ENCODE measurements around the gene AFP. TPM values are rescaled to one million over a fixed set of nuclear protein-coding genes. Genes with fewer than 3 reads are reported as not detected.

The AFP gene
- total RNA-seq, 1 experiment from 2014 or later = 4.9 TPM

- no peak overlapping the region for H3K9ac ChIP-seq (ENCODE audit: extremely low read depth, insufficient read length, low read length)
- H3K27ac ChIP-seq (ENCODE audit: insufficient read length, low read depth, low read length) = no peak overlapping the region
- H2AFZ ChIP-seq (ENCODE audit: low read length) = no peak overlapping the region
- no peaks in the 10 kb centered on the region for H4K20me1 ChIP-seq (ENCODE audit: control insufficient read depth, insufficient read depth, insufficient read length)
- no peaks in the 10 kb centered on the region for H3K27me3 ChIP-seq (ENCODE audit: insufficient read depth, low read length)
- H3K36me3 Mint-ChIP-seq (ENCODE audit: insufficient read depth in 1 of 3, low read depth in 3 of 3) = no peaks in the 10 kb centered on the region
- H3K23ac ChIP-seq (ENCODE audit: insufficient read length, low read depth, low read length) = no peak overlapping the region
- no peak overlapping the region for H2BK120ac ChIP-seq (ENCODE audit: low read depth, low read length, poor library complexity, severe bottlenecking)
- DNase-seq = no peak
- H3K4ac ChIP-seq (ENCODE audit: low read depth, low read length) = no peak overlapping the region
- no peak overlapping the region for H2BK12ac ChIP-seq (ENCODE audit: insufficient read length, low read depth, low read length)
- no peak overlapping the region; a peak in 1 of 7 replicates for H3K27ac Mint-ChIP-seq
- no peak overlapping the region for H3K14ac ChIP-seq (ENCODE audit: insufficient read depth, low read length)
- H3K18ac ChIP-seq (ENCODE audit: insufficient read length, low read depth, low read length) = no peak overlapping the region
- no peak overlapping the region for H2BK5ac ChIP-seq (ENCODE audit: insufficient read length, low read length)
- H3K4me1 Mint-ChIP-seq = no peaks in the 10 kb centered on the region
- TF ChIP-seq CTCF (conservative IDR thresholded peaks at IDR 0.05) = no peak
- H3K4me2 ChIP-seq (ENCODE audit: insufficient read depth, insufficient read length, low read length) = no peak overlapping the region
- H3K79me1 ChIP-seq (ENCODE audit: insufficient read depth, low read depth, low read length, poor library complexity, severe bottlenecking) = no peaks in the 10 kb centered on the region
- no peaks in the 10 kb centered on the region for H3K4me1 ChIP-seq (ENCODE audit: insufficient read depth, low read length)
- H3K9me3 ChIP-seq (ENCODE audit: control insufficient read depth, low read depth, low read length) = no peaks in the 10 kb centered on the region
- H3K9me3 Mint-ChIP-seq = no peaks in the 10 kb centered on the region
- no peaks in the 10 kb centered on the region for H3K27me3 Mint-ChIP-seq (ENCODE audit: low read depth)
- H3K23me2 ChIP-seq (ENCODE audit: insufficient read length, low read depth, low read length, poor library complexity, severe bottlenecking) = no peaks in the 10 kb centered on the region
- H2BK15ac ChIP-seq (ENCODE audit: low read depth, low read length) = no peak overlapping the region
- H3K56ac ChIP-seq (ENCODE audit: insufficient read length, low read depth, low read length) = no peak overlapping the region
- no peak overlapping the region; a peak in 1 of 5 replicates for H3K4me3 Mint-ChIP-seq
- no peak overlapping the region for H2BK20ac ChIP-seq (ENCODE audit: low read depth, low read length, poor library complexity, severe bottlenecking)
- no peak overlapping the region for H4K91ac ChIP-seq (ENCODE audit: insufficient read length, low read depth, low read length)
- no peak overlapping the region for H3T11ph ChIP-seq (ENCODE audit: low read length)
- no peak overlapping the region for H4K8ac ChIP-seq (replicated peaks; ENCODE audit: insufficient read length, low read depth, low read length)
- no peak overlapping the region for H4K5ac ChIP-seq (ENCODE audit: insufficient read length, low read depth, low read length)
- no peak overlapping the region for H2AK5ac ChIP-seq (ENCODE audit: insufficient read length, low read length)
- H3K79me2 ChIP-seq (ENCODE audit: insufficient read depth, low read length) = no peaks in the 10 kb centered on the region
Observed at GRCh38 chr4:73421708-73422457, 14.1 kb upstream of the AFP start.
